ENCODE results near the gene RNASE11.

DNA sequence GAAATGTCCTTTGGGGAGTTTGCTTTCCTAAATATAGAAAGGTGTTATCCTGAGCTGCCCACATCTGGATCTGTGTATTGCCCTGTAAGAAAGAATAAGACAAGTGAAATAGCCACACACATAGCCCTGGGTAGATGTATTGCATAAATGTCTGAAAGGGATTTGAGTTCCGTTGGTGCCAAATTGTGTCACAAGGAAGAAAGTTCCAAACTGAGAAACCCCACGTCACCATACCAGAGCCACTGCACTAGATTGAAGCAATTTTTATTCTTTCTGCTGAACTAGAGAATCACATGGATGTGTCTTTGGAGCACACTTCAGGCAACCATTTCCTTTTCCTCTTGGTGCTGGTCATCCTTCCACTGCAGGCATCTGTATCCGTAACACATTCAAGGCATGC, 32.0 kb downstream of the RNASE11 start:
- TF ChIP-seq EZH2phosphoT487 (IDR thresholded peaks at IDR 0.05; ENCODE audit: borderline replicate concordance) (no peak), POLR2AphosphoS5 (IDR thresholded peaks at IDR 0.05; ENCODE audit: low read depth, low read length) (no peak), RAD21 (IDR thresholded peaks at IDR 0.05; ENCODE audit: low read depth) (no peak), SIN3A (IDR thresholded peaks at IDR 0.05; ENCODE audit: low read depth) (no peak)
- TF ChIP-seq, protein P1, sequence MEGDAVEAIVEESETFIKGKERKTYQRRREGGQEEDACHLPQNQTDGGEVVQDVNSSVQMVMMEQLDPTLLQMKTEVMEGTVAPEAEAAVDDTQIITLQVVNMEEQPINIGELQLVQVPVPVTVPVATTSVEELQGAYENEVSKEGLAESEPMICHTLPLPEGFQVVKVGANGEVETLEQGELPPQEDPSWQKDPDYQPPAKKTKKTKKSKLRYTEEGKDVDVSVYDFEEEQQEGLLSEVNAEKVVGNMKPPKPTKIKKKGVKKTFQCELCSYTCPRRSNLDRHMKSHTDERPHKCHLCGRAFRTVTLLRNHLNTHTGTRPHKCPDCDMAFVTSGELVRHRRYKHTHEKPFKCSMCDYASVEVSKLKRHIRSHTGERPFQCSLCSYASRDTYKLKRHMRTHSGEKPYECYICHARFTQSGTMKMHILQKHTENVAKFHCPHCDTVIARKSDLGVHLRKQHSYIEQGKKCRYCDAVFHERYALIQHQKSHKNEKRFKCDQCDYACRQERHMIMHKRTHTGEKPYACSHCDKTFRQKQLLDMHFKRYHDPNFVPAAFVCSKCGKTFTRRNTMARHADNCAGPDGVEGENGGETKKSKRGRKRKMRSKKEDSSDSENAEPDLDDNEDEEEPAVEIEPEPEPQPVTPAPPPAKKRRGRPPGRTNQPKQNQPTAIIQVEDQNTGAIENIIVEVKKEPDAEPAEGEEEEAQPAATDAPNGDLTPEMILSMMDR (IDR thresholded peaks at IDR 0.05 in 2 of 3, conservative IDR thresholded peaks at IDR 0.05 in 1 of 3; ENCODE audit: borderline replicate concordance in 1 of 3, insufficient read depth in 1 of 3, low read depth in 2 of 3, low read length in 2 of 3): no peak
- TF ChIP-seq, protein P2, sequence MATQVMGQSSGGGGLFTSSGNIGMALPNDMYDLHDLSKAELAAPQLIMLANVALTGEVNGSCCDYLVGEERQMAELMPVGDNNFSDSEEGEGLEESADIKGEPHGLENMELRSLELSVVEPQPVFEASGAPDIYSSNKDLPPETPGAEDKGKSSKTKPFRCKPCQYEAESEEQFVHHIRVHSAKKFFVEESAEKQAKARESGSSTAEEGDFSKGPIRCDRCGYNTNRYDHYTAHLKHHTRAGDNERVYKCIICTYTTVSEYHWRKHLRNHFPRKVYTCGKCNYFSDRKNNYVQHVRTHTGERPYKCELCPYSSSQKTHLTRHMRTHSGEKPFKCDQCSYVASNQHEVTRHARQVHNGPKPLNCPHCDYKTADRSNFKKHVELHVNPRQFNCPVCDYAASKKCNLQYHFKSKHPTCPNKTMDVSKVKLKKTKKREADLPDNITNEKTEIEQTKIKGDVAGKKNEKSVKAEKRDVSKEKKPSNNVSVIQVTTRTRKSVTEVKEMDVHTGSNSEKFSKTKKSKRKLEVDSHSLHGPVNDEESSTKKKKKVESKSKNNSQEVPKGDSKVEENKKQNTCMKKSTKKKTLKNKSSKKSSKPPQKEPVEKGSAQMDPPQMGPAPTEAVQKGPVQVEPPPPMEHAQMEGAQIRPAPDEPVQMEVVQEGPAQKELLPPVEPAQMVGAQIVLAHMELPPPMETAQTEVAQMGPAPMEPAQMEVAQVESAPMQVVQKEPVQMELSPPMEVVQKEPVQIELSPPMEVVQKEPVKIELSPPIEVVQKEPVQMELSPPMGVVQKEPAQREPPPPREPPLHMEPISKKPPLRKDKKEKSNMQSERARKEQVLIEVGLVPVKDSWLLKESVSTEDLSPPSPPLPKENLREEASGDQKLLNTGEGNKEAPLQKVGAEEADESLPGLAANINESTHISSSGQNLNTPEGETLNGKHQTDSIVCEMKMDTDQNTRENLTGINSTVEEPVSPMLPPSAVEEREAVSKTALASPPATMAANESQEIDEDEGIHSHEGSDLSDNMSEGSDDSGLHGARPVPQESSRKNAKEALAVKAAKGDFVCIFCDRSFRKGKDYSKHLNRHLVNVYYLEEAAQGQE (IDR thresholded peaks at IDR 0.05; ENCODE audit: low read depth): no peak
